Measurements from ENCODE around the gene IL1RAPL2. TPM values are rescaled to one million over a fixed set of nuclear protein-coding genes. Genes with fewer than 3 reads are reported as not detected.

The IL1RAPL2 gene
- total and polyA plus RNA-seq, 2 donors (not counting 1 experiment from before 2014, with no cell fraction given) = not detected

- no peak overlapping the region for H3K27ac ChIP-seq (ENCODE audit: low read length in 2 of 2)
- Mint-ChIP-seq H3K4me3 (no peak overlapping the region), H3K9me3 (ENCODE audit: insufficient read depth) (no peaks in the 10 kb centered on the region), H3K4me1 (no peaks in the 10 kb centered on the region), H3K27ac (no peak overlapping the region), H3K27me3 (peaks cover 3% of the 10 kb centered on the region)
- CTCF ChIA-PET = no interaction called here
- TF ChIP-seq CTCF (IDR thresholded peaks at IDR 0.05) = no peak
- no peak for TF ChIP-seq EZH2 (IDR thresholded peaks at IDR 0.05; ENCODE audit: borderline replicate concordance, insufficient read depth, low read depth, low read length, poor library complexity, severe bottlenecking)
- no peak overlapping the region for H3K9ac ChIP-seq (ENCODE audit: low read length)
- WGBS (ENCODE audit: insufficient coverage) = no CpG with 5 or more reads among the region's 4 CpGs
- H3K9me3 ChIP-seq (ENCODE audit: control extremely low read depth in 1 of 3, control insufficient read depth in 2 of 3, insufficient read depth in 1 of 3, low read length in 2 of 3) = no peaks in the 10 kb centered on the region
- H3K4me1 ChIP-seq (ENCODE audit: control insufficient read depth in 2 of 2, insufficient read depth in 2 of 2, low read length in 2 of 2) = no peaks in the 10 kb centered on the region
- intact Hi-C loops (cut with micrococcal nuclease) = no loop called here
- no peak overlapping the region for H3K4me3 ChIP-seq (ENCODE audit: control extremely low read depth in 1 of 5, extremely low read depth in 1 of 5, insufficient read depth in 1 of 5, low read depth in 2 of 5, low read length in 4 of 5)
- ATAC-seq (ENCODE audit: low read depth) = no peak
- H4K20me1 ChIP-seq (ENCODE audit: control insufficient read depth, insufficient read depth, low read length, poor library complexity, severe bottlenecking) = no peaks in the 10 kb centered on the region
- no peak overlapping the region for H2AFZ ChIP-seq (ENCODE audit: insufficient read depth, low read depth, low read length, poor library complexity, severe bottlenecking)
- no peak overlapping the region for H3K4me2 ChIP-seq (replicated peaks; ENCODE audit: low read depth, low read length, poor library complexity, severe bottlenecking)
- POLR2A ChIA-PET = no interaction called here
- no peak for DNase-seq
- no peaks in the 10 kb centered on the region for H3K36me3 ChIP-seq (replicated peaks in 1 of 2; ENCODE audit: control extremely low read depth in 1 of 2, control insufficient read depth in 1 of 2, extremely low read depth in 1 of 2, insufficient read depth in 2 of 2, low read length in 1 of 2)
- no peaks in the 10 kb centered on the region for H3K27me3 ChIP-seq (replicated peaks in 1 of 4; ENCODE audit: control extremely low read depth in 1 of 4, control insufficient read depth in 3 of 4, insufficient read depth in 4 of 4, low read length in 3 of 4)
- H3K79me2 ChIP-seq (ENCODE audit: control insufficient read depth, insufficient read depth, low read length) = no peaks in the 10 kb centered on the region
Measured at GRCh38 chrX:104707042-104707441, 141.0 kb downstream of the IL1RAPL2 start.

GRCh38 chrX:104707572-104707971 is 141.6 kb downstream of the IL1RAPL2 start:
- no peaks in the 10 kb centered on the region for H4K20me1 ChIP-seq (ENCODE audit: control insufficient read depth, insufficient read depth, low read length, poor library complexity, severe bottlenecking)
- no peak for DNase-seq
- no peak overlapping the region for H3K27ac Mint-ChIP-seq
- no peaks in the 10 kb centered on the region for H3K4me1 ChIP-seq (ENCODE audit: control insufficient read depth in 2 of 2, insufficient read depth in 2 of 2, low read length in 2 of 2)
- H3K4me3 Mint-ChIP-seq = no peak overlapping the region
- H3K4me3 ChIP-seq (ENCODE audit: control extremely low read depth in 1 of 5, extremely low read depth in 1 of 5, insufficient read depth in 1 of 5, low read depth in 2 of 5, low read length in 4 of 5) = no peak overlapping the region
- no peaks in the 10 kb centered on the region for H3K79me2 ChIP-seq (ENCODE audit: control insufficient read depth, insufficient read depth, low read length)
- H3K27me3 ChIP-seq (replicated peaks in 1 of 4; ENCODE audit: control extremely low read depth in 1 of 4, control insufficient read depth in 3 of 4, insufficient read depth in 4 of 4, low read length in 3 of 4) = no peaks in the 10 kb centered on the region
- no peak for TF ChIP-seq EZH2 (IDR thresholded peaks at IDR 0.05; ENCODE audit: borderline replicate concordance, insufficient read depth, low read depth, low read length, poor library complexity, severe bottlenecking)
- TF ChIP-seq CTCF (IDR thresholded peaks at IDR 0.05) = no peak
- ChIA-PET CTCF (no interaction called here), POLR2A (no interaction called here)
- H3K27ac ChIP-seq (ENCODE audit: low read length in 2 of 2) = no peak overlapping the region
- H3K4me1 Mint-ChIP-seq = no peaks in the 10 kb centered on the region
- no peak overlapping the region for H2AFZ ChIP-seq (ENCODE audit: insufficient read depth, low read depth, low read length, poor library complexity, severe bottlenecking)
- no peak for ATAC-seq (ENCODE audit: low read depth)
- H3K9me3 Mint-ChIP-seq (ENCODE audit: insufficient read depth) = no peaks in the 10 kb centered on the region
- H3K4me2 ChIP-seq (replicated peaks; ENCODE audit: low read depth, low read length, poor library complexity, severe bottlenecking) = no peak overlapping the region
- intact Hi-C loops (cut with micrococcal nuclease) = no loop called here
- H3K36me3 ChIP-seq (replicated peaks in 1 of 2; ENCODE audit: control extremely low read depth in 1 of 2, control insufficient read depth in 1 of 2, extremely low read depth in 1 of 2, insufficient read depth in 2 of 2, low read length in 1 of 2) = no peaks in the 10 kb centered on the region
- H3K9ac ChIP-seq (ENCODE audit: low read length) = no peak overlapping the region
- H3K27me3 Mint-ChIP-seq = peaks cover 3% of the 10 kb centered on the region
- no peaks in the 10 kb centered on the region for H3K9me3 ChIP-seq (ENCODE audit: control extremely low read depth in 1 of 3, control insufficient read depth in 2 of 3, insufficient read depth in 1 of 3, low read length in 2 of 3)

Data from B cell (primary cell).